HEK293 (cell line): ENCODE measurements around the gene TMEM213.

ENCODE experiments used
- CTCF ChIA-PET: fragments of 350-600 bp; formaldehyde crosslinking; extraction: SDS; loops from one replicate; lab custom pipeline; 2021; ENCODE audit warnings: antibody characterized with exemption; lab: Yijun Ruan, JAX
- POLR2A ChIA-PET: fragments of 300-600 bp; formaldehyde crosslinking; extraction: SDS; loops from one replicate; lab custom pipeline; 2020; ENCODE audit warnings: antibody characterized with exemption, inconsistent platforms; lab: Yijun Ruan, JAX
- H3K27ac ChIP-seq: fragments of 200-500 bp; sonication (Bioruptor generic); 2 replicates; pipeline ENCODE4 v1.5.1; 2014; ENCODE audit warnings: low read depth, low read length, control low read depth, inconsistent platforms; ENCODE audit errors: extremely low read depth
- H3K36me3 ChIP-seq, 2 experiments: fragments of 200-500 bp in 1 of 2; sonication (Bioruptor generic) in 1 of 2; 1 replicate in 1 of 2; 2 replicates in 1 of 2; pipeline ENCODE4 v1.5.1; 2014 to 2017; ENCODE audit warnings: inconsistent platforms in 2 of 2, low read length in 2 of 2; ENCODE audit not compliant: control insufficient read depth in 2 of 2, insufficient read depth in 1 of 2
- H3K4me1 ChIP-seq: fragments of 200-500 bp; sonication (Bioruptor generic); 2 replicates; pipeline ENCODE4 v1.5.1; 2014; ENCODE audit warnings: mild to moderate bottlenecking, low read length, inconsistent platforms; ENCODE audit not compliant: control insufficient read depth, insufficient read depth
- H3K4me3 ChIP-seq: 2 replicates; pipeline ENCODE4 v1.5.1; 2011; ENCODE audit warnings: low read depth, mild to moderate bottlenecking, control low read depth, low read length, moderate library complexity
- H3K9me3 ChIP-seq: fragments of 200-500 bp; sonication (Bioruptor generic); 2 replicates; pipeline ENCODE4 v1.5.1; 2014; ENCODE audit warnings: low read depth, low read length, inconsistent platforms; ENCODE audit not compliant: control insufficient read depth, insufficient read depth
- ATF2 ChIP-seq: fragments of 450-650 bp; formaldehyde crosslinking; IDR thresholded peaks from 2 replicates; pipeline ENCODE4 v1.5.1; 2016; ENCODE audit warnings: missing biosample characterization, missing genetic modification characterization, low read depth
- BCL11B ChIP-seq: fragments of 450-650 bp; formaldehyde crosslinking; IDR thresholded peaks from 2 replicates; pipeline ENCODE4 v1.5.1; 2016; ENCODE audit warnings: low read depth, missing biosample characterization, missing genetic modification characterization
- GFI1B ChIP-seq: fragments of 450-650 bp; formaldehyde crosslinking; IDR thresholded peaks from 2 replicates; pipeline ENCODE4 v1.5.1; 2016; ENCODE audit warnings: missing biosample characterization, missing genetic modification characterization
- KLF10 ChIP-seq: fragments of 450-650 bp; IDR thresholded peaks from 2 replicates; pipeline ENCODE4 v1.5.1; 2018; ENCODE audit warnings: missing biosample characterization, mild to moderate bottlenecking, missing genetic modification characterization
- KLF9 ChIP-seq: fragments of 450-650 bp; formaldehyde crosslinking; IDR thresholded peaks from 2 replicates; pipeline ENCODE4 v1.5.1; 2016; ENCODE audit warnings: missing biosample characterization, missing genetic modification characterization, low read depth
- TCF7L2 ChIP-seq: IDR thresholded peaks from 2 replicates; pipeline ENCODE4 v1.6.1; 2011; ENCODE audit warnings: low read depth, mild to moderate bottlenecking, inconsistent platforms, low read length, moderate library complexity, borderline replicate concordance
- ZBTB1 ChIP-seq: fragments of 450-650 bp; formaldehyde crosslinking; IDR thresholded peaks from 2 replicates; pipeline ENCODE4 v1.5.1; 2016; ENCODE audit warnings: missing biosample characterization, missing genetic modification characterization
- ZBTB21 ChIP-seq: fragments of 450-650 bp; formaldehyde crosslinking; IDR thresholded peaks from 2 replicates; pipeline ENCODE4 v1.5.1; 2017; ENCODE audit warnings: missing biosample characterization, missing genetic modification characterization
- ZNF350 ChIP-seq: fragments of 450-650 bp; formaldehyde crosslinking; IDR thresholded peaks from 2 replicates; pipeline ENCODE4 v1.5.0; 2017; ENCODE audit warnings: missing biosample characterization, mild to moderate bottlenecking, missing genetic modification characterization
- ZNF354C ChIP-seq: fragments of 450-650 bp; formaldehyde crosslinking; IDR thresholded peaks from 2 replicates; pipeline ENCODE4 v1.5.1; 2016; ENCODE audit warnings: missing biosample characterization, missing genetic modification characterization, low read depth, borderline replicate concordance
- ZNF501 ChIP-seq: fragments of 450-650 bp; formaldehyde crosslinking; IDR thresholded peaks from 2 replicates; pipeline ENCODE4 v1.5.1; 2016; ENCODE audit warnings: missing biosample characterization, missing genetic modification characterization
- ZNF513 ChIP-seq: fragments of 450-650 bp; IDR thresholded peaks from 2 replicates; pipeline ENCODE4 v1.5.1; 2018; ENCODE audit warnings: missing biosample characterization, missing genetic modification characterization
- ZNF548 ChIP-seq: fragments of 450-650 bp; formaldehyde crosslinking; IDR thresholded peaks from 2 replicates; pipeline ENCODE4 v1.5.1; 2016; ENCODE audit warnings: missing biosample characterization, missing genetic modification characterization
- ZNF660 ChIP-seq: fragments of 450-650 bp; IDR thresholded peaks from 2 replicates; pipeline ENCODE4 v1.5.1; 2018; ENCODE audit warnings: missing biosample characterization, mild to moderate bottlenecking, missing genetic modification characterization
- ZNF785 ChIP-seq: fragments of 450-650 bp; formaldehyde crosslinking; IDR thresholded peaks from 2 replicates; pipeline ENCODE4 v1.5.1; 2016; ENCODE audit warnings: missing biosample characterization, missing genetic modification characterization
- ZSCAN30 ChIP-seq: fragments of 450-650 bp; IDR thresholded peaks from 2 replicates; pipeline ENCODE4 v1.5.1; 2018; ENCODE audit warnings: missing biosample characterization, mild to moderate bottlenecking, missing genetic modification characterization, moderate library complexity
- ZXDB ChIP-seq: fragments of 450-650 bp; formaldehyde crosslinking; IDR thresholded peaks from 2 replicates; pipeline ENCODE4 v1.5.1; 2016; ENCODE audit warnings: missing biosample characterization, missing genetic modification characterization
- TF ChIP-seq, protein P1 (sequence below): fragments of 450-650 bp; formaldehyde crosslinking; IDR thresholded peaks from 2 replicates; pipeline ENCODE4 v1.5.1; 2016; ENCODE audit warnings: missing biosample characterization, missing genetic modification characterization
- TF ChIP-seq, protein P2 (sequence below): fragments of 450-650 bp; formaldehyde crosslinking; IDR thresholded peaks from 2 replicates; pipeline ENCODE4 v1.5.1; 2017; ENCODE audit warnings: missing biosample characterization, missing genetic modification characterization
- TF ChIP-seq, protein P3 (sequence below): fragments of 450-650 bp; formaldehyde crosslinking; IDR thresholded peaks from 2 replicates; pipeline ENCODE4 v1.5.1; 2017; ENCODE audit warnings: missing biosample characterization, mild to moderate bottlenecking, missing genetic modification characterization, moderate library complexity

Gene TMEM213

DNA sequence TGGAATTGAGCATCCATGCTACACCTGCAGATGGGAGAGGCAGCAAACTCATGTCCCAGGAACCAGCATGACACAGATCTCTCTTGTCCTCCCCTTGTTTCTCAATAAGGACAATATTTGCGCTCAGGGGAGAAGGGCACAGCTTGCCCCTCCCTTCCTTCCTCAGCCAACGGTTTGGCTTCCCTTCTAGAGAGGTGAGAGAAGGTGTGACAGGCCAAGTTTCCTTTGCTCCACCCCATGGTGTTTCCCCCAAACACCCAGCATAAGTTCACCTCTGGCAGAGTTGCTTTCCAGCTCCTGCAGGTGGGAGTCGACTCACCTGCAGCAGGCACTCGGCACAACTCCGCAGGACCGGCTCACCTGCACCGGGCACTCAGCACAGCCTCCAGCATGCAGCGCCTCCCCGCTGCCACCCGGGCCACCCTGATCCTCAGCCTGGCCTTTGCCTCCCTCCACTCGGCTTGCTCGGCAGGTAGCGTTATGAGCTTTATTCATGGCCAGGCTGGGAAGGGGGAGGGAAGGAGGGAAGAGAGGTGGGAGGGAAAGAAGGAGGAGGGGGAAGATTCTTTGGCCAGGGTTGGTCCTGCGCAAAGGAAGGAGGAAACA is at the start of gene TMEM213, which contains the start of gene ATP6V0A4:
TSS of gene TMEM213 (plus strand) at position 280 of the 606 bp plus-strand sequence. CDS start at position 391, 111 bp downstream.
TSS of gene ATP6V0A4 (minus strand) at position 482 of the 606 bp plus-strand sequence. CDS start 26,949 bp downstream, outside the sequence.
- H3K4me3 ChIP-seq: no peak within 1 kb of the TSS
- POLR2A ChIA-PET: no interaction called here

DNA sequence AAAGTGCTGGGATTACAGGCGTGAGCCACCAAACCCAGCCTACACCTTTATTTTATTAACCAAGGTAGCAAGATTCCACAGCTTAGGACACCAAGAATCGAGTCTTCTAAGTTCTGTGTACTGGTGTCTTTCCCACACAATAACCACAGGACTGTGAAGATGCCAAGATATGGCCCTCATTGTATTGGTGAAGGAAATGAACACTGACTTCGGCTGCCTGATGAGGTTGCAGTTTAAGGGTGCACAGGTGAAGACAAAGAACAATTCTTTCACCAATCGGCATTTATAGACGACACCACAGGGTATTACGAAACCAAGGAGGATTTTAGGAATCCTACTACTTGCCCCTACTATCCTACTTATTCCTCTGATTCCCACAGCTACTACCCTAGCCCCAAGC is 49.1 kb upstream of the TMEM213 start:
- POLR2A ChIA-PET: no interaction called here
- Histone ChIP-seq H3K4me1 (no peaks in the 10 kb centered on the region), H3K27ac (no peak overlapping the region), H3K4me3 (no peak overlapping the region), H3K9me3 (no peaks in the 10 kb centered on the region), H3K36me3 (no peaks in the 10 kb centered on the region)
- CTCF ChIA-PET: interaction anchor here (0.7 to 1.5 kb wide), 3 partner anchors 10 to 142 kb away, joined by 4 to 6 read pairs (median 4); no protein-coding TSS in a partner anchor
- TF ChIP-seq ZBTB1 (tag by site-specific recombination): no peak
- no peak for TF ChIP-seq ZNF350 (tag by site-specific recombination)
- no peak for TF ChIP-seq ATF2 (tag by site-specific recombination)
- TF ChIP-seq, protein P1, sequence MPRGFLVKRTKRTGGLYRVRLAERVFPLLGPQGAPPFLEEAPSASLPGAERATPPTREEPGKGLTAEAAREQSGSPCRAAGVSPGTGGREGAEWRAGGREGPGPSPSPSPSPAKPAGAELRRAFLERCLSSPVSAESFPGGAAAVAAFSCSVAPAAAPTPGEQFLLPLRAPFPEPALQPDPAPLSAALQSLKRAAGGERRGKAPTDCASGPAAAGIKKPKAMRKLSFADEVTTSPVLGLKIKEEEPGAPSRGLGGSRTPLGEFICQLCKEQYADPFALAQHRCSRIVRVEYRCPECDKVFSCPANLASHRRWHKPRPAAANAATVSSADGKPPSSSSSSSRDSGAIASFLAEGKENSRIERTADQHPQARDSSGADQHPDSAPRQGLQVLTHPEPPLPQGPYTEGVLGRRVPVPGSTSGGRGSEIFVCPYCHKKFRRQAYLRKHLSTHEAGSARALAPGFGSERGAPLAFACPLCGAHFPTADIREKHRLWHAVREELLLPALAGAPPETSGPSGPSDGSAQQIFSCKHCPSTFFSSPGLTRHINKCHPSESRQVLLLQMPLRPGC (tag by site-specific recombination): no peak
- no peak for TF ChIP-seq BCL11B
- no peak for TF ChIP-seq ZNF501 (tag by site-specific recombination)
- no peak for TF ChIP-seq ZNF785 (tag by site-specific recombination)

More for the DNA sequence above, at the start of gene TMEM213, which contains the start of gene ATP6V0A4:
- TF ChIP-seq ZNF548 (tag by site-specific recombination) (no peak), KLF10 (no peak), GFI1B (tag by site-specific recombination) (no peak)
- TF ChIP-seq, protein P2, sequence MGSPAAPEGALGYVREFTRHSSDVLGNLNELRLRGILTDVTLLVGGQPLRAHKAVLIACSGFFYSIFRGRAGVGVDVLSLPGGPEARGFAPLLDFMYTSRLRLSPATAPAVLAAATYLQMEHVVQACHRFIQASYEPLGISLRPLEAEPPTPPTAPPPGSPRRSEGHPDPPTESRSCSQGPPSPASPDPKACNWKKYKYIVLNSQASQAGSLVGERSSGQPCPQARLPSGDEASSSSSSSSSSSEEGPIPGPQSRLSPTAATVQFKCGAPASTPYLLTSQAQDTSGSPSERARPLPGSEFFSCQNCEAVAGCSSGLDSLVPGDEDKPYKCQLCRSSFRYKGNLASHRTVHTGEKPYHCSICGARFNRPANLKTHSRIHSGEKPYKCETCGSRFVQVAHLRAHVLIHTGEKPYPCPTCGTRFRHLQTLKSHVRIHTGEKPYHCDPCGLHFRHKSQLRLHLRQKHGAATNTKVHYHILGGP: no peak
- TF ChIP-seq, protein P1 (tag by site-specific recombination): no peak
- TF ChIP-seq, all 188 proteins: peak for 0
- Histone ChIP-seq H3K9me3 (no peaks in the 10 kb centered on the region), H3K36me3 (no peaks in the 10 kb centered on the region), H3K27ac (no peak within 1 kb of the TSS), H3K4me1 (no peaks in the 10 kb centered on the region)
- CTCF ChIA-PET: no interaction called here

DNA sequence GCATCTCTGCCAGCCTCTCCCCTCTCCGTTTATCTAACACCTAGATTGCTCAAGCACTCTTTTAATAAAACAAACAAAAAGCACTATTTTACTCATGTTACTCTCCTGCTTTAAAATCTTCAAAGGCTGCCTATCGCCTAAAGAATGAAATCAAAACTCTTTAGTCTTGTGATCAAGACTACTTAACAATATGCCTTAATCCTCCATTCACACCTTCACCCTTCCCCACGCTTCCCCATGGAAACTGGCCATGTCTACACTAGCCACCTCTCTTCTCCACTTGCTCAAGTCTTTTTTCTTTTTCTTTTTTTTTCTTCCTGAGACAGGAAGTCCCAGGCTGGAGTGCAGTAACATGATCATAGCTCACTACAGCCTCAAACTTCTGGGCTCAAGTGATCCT is 47.8 kb upstream of the TMEM213 start:
- CTCF ChIA-PET: interaction anchor here (0.7 to 1.3 kb wide), 2 partner anchors 11 kb away, joined by 3 to 6 read pairs; no protein-coding TSS in a partner anchor
- no peak for TF ChIP-seq ZNF354C (tag by site-specific recombination)
- no peak for TF ChIP-seq ZNF660 (tag by site-specific recombination)
- no peak for TF ChIP-seq TCF7L2
- TF ChIP-seq ZNF785 (tag by site-specific recombination): no peak
- no peak for TF ChIP-seq ZNF513 (tag by site-specific recombination)
- TF ChIP-seq, protein P3, sequence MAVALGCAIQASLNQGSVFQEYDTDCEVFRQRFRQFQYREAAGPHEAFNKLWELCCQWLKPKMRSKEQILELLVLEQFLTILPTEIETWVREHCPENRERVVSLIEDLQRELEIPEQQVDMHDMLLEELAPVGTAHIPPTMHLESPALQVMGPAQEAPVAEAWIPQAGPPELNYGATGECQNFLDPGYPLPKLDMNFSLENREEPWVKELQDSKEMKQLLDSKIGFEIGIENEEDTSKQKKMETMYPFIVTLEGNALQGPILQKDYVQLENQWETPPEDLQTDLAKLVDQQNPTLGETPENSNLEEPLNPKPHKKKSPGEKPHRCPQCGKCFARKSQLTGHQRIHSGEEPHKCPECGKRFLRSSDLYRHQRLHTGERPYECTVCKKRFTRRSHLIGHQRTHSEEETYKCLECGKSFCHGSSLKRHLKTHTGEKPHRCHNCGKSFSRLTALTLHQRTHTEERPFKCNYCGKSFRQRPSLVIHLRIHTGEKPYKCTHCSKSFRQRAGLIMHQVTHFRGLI (tag by site-specific recombination): no peak
- no peak for TF ChIP-seq ZBTB21
- TF ChIP-seq ZSCAN30: no peak
- no peak for TF ChIP-seq ZXDB (tag by site-specific recombination)
- TF ChIP-seq KLF9: no peak

More for the DNA sequence above, 47.8 kb upstream of the TMEM213 start:
- POLR2A ChIA-PET: interaction anchor here (0.6 kb wide), 1 partner anchor 23 kb away, joined by 3 read pairs; no protein-coding TSS in a partner anchor
- no peaks in the 10 kb centered on the region for H3K9me3 ChIP-seq
- no peak overlapping the region for H3K27ac ChIP-seq
- no peak overlapping the region for H3K4me3 ChIP-seq
- no peaks in the 10 kb centered on the region for H3K36me3 ChIP-seq
- H3K4me1 ChIP-seq: no peaks in the 10 kb centered on the region
